Amniotic epithelial cell (primary cell): ENCODE measurements around the gene KIAA0232.
"Not testable (repeated sequence)": the region's sequence is repeated elsewhere in the genome, so short reads cannot be mapped to it uniquely, and the experiment has no call there.

Experiments used
- DNase-seq: peaks from one replicate; pipeline ENCODE4 v3.0.0-alpha.2; 2010; ENCODE audit warnings: low read depth

KIAA0232 gene

GRCh38 chr4:6900956-6901355 lies 118.4 kb downstream of the KIAA0232 start:
- DNase-seq = no peak

- no peak for DNase-seq
Measured at GRCh38 chr4:6901669-6902317, 119.3 kb downstream of the KIAA0232 start.

GRCh38 chr4:6902318-6903042 lies 120.0 kb downstream of the KIAA0232 start:
- DNase-seq = no peak

- no peak for DNase-seq
Measured at GRCh38 chr4:6905516-6906445, 123.3 kb downstream of the KIAA0232 start.

- DNase-seq = not testable (repeated sequence)
Measured at GRCh38 chr4:6906486-6906885, 124.0 kb downstream of the KIAA0232 start.

- no peak for DNase-seq
Measured at GRCh38 chr4:6907658-6908191, 125.2 kb downstream of the KIAA0232 start.

GRCh38 chr4:6908432-6909112 lies 126.0 kb downstream of the KIAA0232 start:
- DNase-seq = peak; percentile 78

GRCh38 chr4:6909113-6909969 lies 126.8 kb downstream of the KIAA0232 start, which contains the start of gene TBC1D14:
Gene TBC1D14 (plus strand): TSS chr4:6909826. CDS start chr4:6923390, 13,564 bp downstream.
- peak; percentile 80 for DNase-seq

- no peak for DNase-seq
Measured at GRCh38 chr4:6909970-6910339, 127.4 kb downstream of the KIAA0232 start.

- DNase-seq = no peak
Measured at GRCh38 chr4:6910340-6910959, 127.9 kb downstream of the KIAA0232 start.

- no peak for DNase-seq
Measured at GRCh38 chr4:6910960-6911874, 128.7 kb downstream of the KIAA0232 start.

GRCh38 chr4:6911917-6912316 lies 129.4 kb downstream of the KIAA0232 start:
- not testable (repeated sequence) for DNase-seq

- DNase-seq = no peak
Measured at GRCh38 chr4:6912441-6912840, 129.9 kb downstream of the KIAA0232 start.

- no peak for DNase-seq
Measured at GRCh38 chr4:6913350-6913905, 130.9 kb downstream of the KIAA0232 start.

GRCh38 chr4:6914448-6914847 lies 131.9 kb downstream of the KIAA0232 start:
- DNase-seq = peak; percentile 39

GRCh38 chr4:6915041-6916005 lies 132.8 kb downstream of the KIAA0232 start:
- DNase-seq = no peak

- DNase-seq = no peak
Measured at GRCh38 chr4:6916069-6916586, 133.6 kb downstream of the KIAA0232 start.
